Fibroblast of lung (primary cell): Measurements from ENCODE around the gene PLB1.

ENCODE experiments used
- CTCF ChIP-seq, 2 donors: IDR thresholded peaks in 1 of 2; conservative IDR thresholded peaks in 1 of 2; 1 replicate in 1 of 2; 2 replicates in 1 of 2; pipeline ENCODE4 v1.5.1; 2011 to 2012; ENCODE audit warnings: low read length in 2 of 2, control low read depth in 1 of 2, inconsistent platforms in 1 of 2, low read depth in 1 of 2, mild to moderate bottlenecking in 1 of 2
- EZH2 ChIP-seq: IDR thresholded peaks from 2 replicates; pipeline ENCODE4 v1.5.1; 2012; ENCODE audit warnings: low read length, control low read depth, mild to moderate bottlenecking; ENCODE audit errors: missing control alignments

- TF ChIP-seq CTCF (conservative IDR thresholded peaks at IDR 0.05 in 1 of 2, IDR thresholded peaks at IDR 0.05 in 1 of 2; ENCODE audit: low read depth in 1 of 2, low read length in 2 of 2): no peak
- TF ChIP-seq EZH2: no peak
Measured at GRCh38 chr2:28662468-28663181, 166.8 kb downstream of the PLB1 start.
